ENCODE measurements around the gene HIPK1.
"Not testable (repeated sequence)": the region's sequence is repeated elsewhere in the genome, so short reads cannot be mapped to it uniquely, and the experiment has no call there.

The HIPK1 gene

GRCh38 chr1:113947388-113948107 lies 18.4 kb downstream of the HIPK1 start:
- Histone ChIP-seq H3K4me3 (ENCODE audit: insufficient read depth, low read length, poor library complexity, severe bottlenecking) (no peak overlapping the region), H3F3A (ENCODE audit: insufficient read depth) (peaks cover 14% of the 10 kb centered on the region; the same call in 1 of the 2 replicates), H3K9me3 (ENCODE audit: insufficient read depth, low read length) (no peaks in the 10 kb centered on the region), H3K9ac (ENCODE audit: low read length) (no peak overlapping the region), H3K36me3 (ENCODE audit: low read length) (peaks cover 19% of the 10 kb centered on the region), H3K79me2 (ENCODE audit: insufficient read depth, low read length) (peaks cover 91% of the 10 kb centered on the region), H3K27ac (ENCODE audit: low read depth, low read length) (peak overlapping the region; percentile 3; the same call in 1 of the 2 replicates), H4K20me1 (ENCODE audit: low read depth, low read length) (no peaks in the 10 kb centered on the region; the same call in 1 of the 2 replicates), H3K27me3 (ENCODE audit: low read length) (no peaks in the 10 kb centered on the region), H3K9me2 (replicated peaks; ENCODE audit: insufficient read depth, low read length) (no peaks in the 10 kb centered on the region), H3K4me2 (ENCODE audit: low read depth, low read length, poor library complexity, severe bottlenecking) (peak overlapping the region; percentile 31), H2AFZ (ENCODE audit: low read depth, low read length, severe bottlenecking) (no peak overlapping the region)
- TF ChIP-seq EZH2phosphoT487 (conservative IDR thresholded peaks at IDR 0.05; ENCODE audit: low read length), result no peak
- no peak for TF ChIP-seq CTCF (IDR thresholded peaks at IDR 0.05; ENCODE audit: insufficient read depth, low read length, poor library complexity, severe bottlenecking)

- H2AFZ ChIP-seq (ENCODE audit: low read depth, low read length, severe bottlenecking); H3K4me3 ChIP-seq (ENCODE audit: insufficient read depth, low read length, poor library complexity, severe bottlenecking); H3K27ac ChIP-seq (ENCODE audit: low read depth, low read length); H3K9ac ChIP-seq (ENCODE audit: low read length); H3K9me2 ChIP-seq (replicated peaks; ENCODE audit: insufficient read depth, low read length); H3K27me3 ChIP-seq (ENCODE audit: low read length); H3K9me3 ChIP-seq (ENCODE audit: insufficient read depth, low read length); H4K20me1 ChIP-seq (ENCODE audit: low read depth, low read length); H3K4me2 ChIP-seq (ENCODE audit: low read depth, low read length, poor library complexity, severe bottlenecking): not testable (repeated sequence)
- peaks cover 90% of the 10 kb centered on the region for H3K79me2 ChIP-seq (ENCODE audit: insufficient read depth, low read length)
- H3F3A ChIP-seq (ENCODE audit: insufficient read depth), result peaks cover 14% of the 10 kb centered on the region; the same call in 1 of the 2 replicates
- peaks cover 13% of the 10 kb centered on the region for H3K36me3 ChIP-seq (ENCODE audit: low read length)
These were observed 19.0 kb downstream of the HIPK1 start for GRCh38 chr1:113948151-113948550.

GRCh38 chr1:113949007-113949406 lies 19.9 kb downstream of the HIPK1 start:
- no peak overlapping the region for H3K4me3 ChIP-seq (ENCODE audit: insufficient read depth, low read length, poor library complexity, severe bottlenecking)
- H3K9me2 ChIP-seq (replicated peaks; ENCODE audit: insufficient read depth, low read length), result no peaks in the 10 kb centered on the region
- no peaks in the 10 kb centered on the region for H3K27me3 ChIP-seq (ENCODE audit: low read length)
- H4K20me1 ChIP-seq (ENCODE audit: low read depth, low read length), result no peaks in the 10 kb centered on the region
- peaks cover 14% of the 10 kb centered on the region; the same call in 1 of the 2 replicates for H3F3A ChIP-seq (ENCODE audit: insufficient read depth)
- peaks cover 8% of the 10 kb centered on the region for H3K36me3 ChIP-seq (ENCODE audit: low read length)
- H3K4me2 ChIP-seq (ENCODE audit: low read depth, low read length, poor library complexity, severe bottlenecking), result no peak overlapping the region
- H3K27ac ChIP-seq (ENCODE audit: low read depth, low read length), result no peak overlapping the region
- H3K9me3 ChIP-seq (ENCODE audit: insufficient read depth, low read length), result no peaks in the 10 kb centered on the region
- no peak overlapping the region for H3K9ac ChIP-seq (ENCODE audit: low read length)
- H3K79me2 ChIP-seq (ENCODE audit: insufficient read depth, low read length), result peaks cover 82% of the 10 kb centered on the region
- TF ChIP-seq CTCF (IDR thresholded peaks at IDR 0.05; ENCODE audit: insufficient read depth, low read length, poor library complexity, severe bottlenecking), result no peak
- TF ChIP-seq EZH2phosphoT487 (conservative IDR thresholded peaks at IDR 0.05; ENCODE audit: low read length), result no peak
- no peak overlapping the region for H2AFZ ChIP-seq (ENCODE audit: low read depth, low read length, severe bottlenecking)

GRCh38 chr1:113950908-113951307 lies 21.8 kb downstream of the HIPK1 start:
- Histone ChIP-seq H4K20me1 (ENCODE audit: low read depth, low read length) (no peaks in the 10 kb centered on the region), H3K79me2 (ENCODE audit: insufficient read depth, low read length) (peaks cover 67% of the 10 kb centered on the region), H2AFZ (ENCODE audit: low read depth, low read length, severe bottlenecking) (no peak overlapping the region), H3F3A (ENCODE audit: insufficient read depth) (peaks cover 9% of the 10 kb centered on the region; the same call in 1 of the 2 replicates), H3K9ac (ENCODE audit: low read length) (no peak overlapping the region), H3K9me3 (ENCODE audit: insufficient read depth, low read length) (no peaks in the 10 kb centered on the region), H3K4me3 (ENCODE audit: insufficient read depth, low read length, poor library complexity, severe bottlenecking) (no peak overlapping the region), H3K4me2 (ENCODE audit: low read depth, low read length, poor library complexity, severe bottlenecking) (no peak overlapping the region), H3K27me3 (ENCODE audit: low read length) (no peaks in the 10 kb centered on the region), H3K9me2 (replicated peaks; ENCODE audit: insufficient read depth, low read length) (no peaks in the 10 kb centered on the region), H3K27ac (ENCODE audit: low read depth, low read length) (no peak overlapping the region), H3K36me3 (ENCODE audit: low read length) (peaks cover 13% of the 10 kb centered on the region; the same call in 1 of the 2 replicates)
- no peak for TF ChIP-seq CTCF (IDR thresholded peaks at IDR 0.05; ENCODE audit: insufficient read depth, low read length, poor library complexity, severe bottlenecking)
- no peak for TF ChIP-seq EZH2phosphoT487 (conservative IDR thresholded peaks at IDR 0.05; ENCODE audit: low read length)

Measured in SU-DHL-6 (cell line).